Measurements from ENCODE around the gene PDCD5.
"Not testable (repeated sequence)": the region's sequence is repeated elsewhere in the genome, so short reads cannot be mapped to it uniquely, and the experiment has no call there.

The PDCD5 gene

GRCh38 chr19:32580353-32580900 is 563 bp upstream of the PDCD5 start:
- peak; percentile 47 to 67 for DNase-seq

GRCh38 chr19:32581705-32582179 is 752 bp downstream of the PDCD5 start:
- peak in 1 of 2 experiments; percentile 27 for DNase-seq

GRCh38 chr19:32587747-32588504 is 6.9 kb downstream of the PDCD5 start:
- not testable (repeated sequence) for DNase-seq

GRCh38 chr19:32594021-32594420 is 13.0 kb downstream of the PDCD5 start:
- no peak for DNase-seq

GRCh38 chr19:32595491-32595890 is 14.5 kb downstream of the PDCD5 start:
- no peak for DNase-seq

GRCh38 chr19:32598022-32598421 is 17.0 kb downstream of the PDCD5 start:
- no peak for DNase-seq

- DNase-seq = no peak
Measured at GRCh38 chr19:32599258-32599657, 18.3 kb downstream of the PDCD5 start.

- peak; percentile 42 to 72 for DNase-seq
Measured at GRCh38 chr19:32599736-32600157, 18.8 kb downstream of the PDCD5 start.

GRCh38 chr19:32603961-32604360 is 23.0 kb downstream of the PDCD5 start:
- DNase-seq = no peak

- DNase-seq = peak in 1 of 2 experiments; percentile 23
Measured at GRCh38 chr19:32605544-32605943, 24.6 kb downstream of the PDCD5 start.

- peak in 1 of 2 experiments; percentile 17 for DNase-seq
Measured at GRCh38 chr19:32606289-32606688, 25.3 kb downstream of the PDCD5 start.

GRCh38 chr19:32607479-32607878 is 26.5 kb downstream of the PDCD5 start:
- DNase-seq = no peak

GRCh38 chr19:32611161-32611560 is 30.2 kb downstream of the PDCD5 start:
- DNase-seq = no peak

- no peak for DNase-seq
Measured at GRCh38 chr19:32613008-32613407, 32.0 kb downstream of the PDCD5 start.

GRCh38 chr19:32614916-32615315 is 33.9 kb downstream of the PDCD5 start:
- DNase-seq = no peak

- DNase-seq = no peak
Measured at GRCh38 chr19:32615569-32615968, 34.6 kb downstream of the PDCD5 start.

GRCh38 chr19:32619051-32619685 is 38.2 kb downstream of the PDCD5 start:
- DNase-seq = no peak

GRCh38 chr19:32622002-32622401 is 41.0 kb downstream of the PDCD5 start:
- no peak for DNase-seq

GRCh38 chr19:32624410-32624809 is 43.4 kb downstream of the PDCD5 start:
- DNase-seq = no peak

- DNase-seq = no peak
Measured at GRCh38 chr19:32626969-32627368, 46.0 kb downstream of the PDCD5 start.

- DNase-seq = no peak
Measured at GRCh38 chr19:32627714-32628270, 46.8 kb downstream of the PDCD5 start.

GRCh38 chr19:32630338-32630737 is 49.3 kb downstream of the PDCD5 start:
- no peak for DNase-seq

GRCh38 chr19:32631381-32631780 is 50.4 kb downstream of the PDCD5 start:
- DNase-seq = no peak
